Natural killer cell (primary cell): Measurements from ENCODE around the gene MRPL17. TPM values are rescaled to one million over a fixed set of nuclear protein-coding genes. Genes with fewer than 3 reads are reported as not detected.
"Not testable (repeated sequence)": the region's sequence is repeated elsewhere in the genome, so short reads cannot be mapped to it uniquely, and the experiment has no call there.

Source experiments
- ATAC-seq, 3 donors: fragments of 150-1000 bp in 2 of 3; fragments of 200-7000 bp in 1 of 3; cut with Tn5 transposase; 1 replicate in 1 of 3; 2 replicates in 2 of 3; pipeline ENCODE4 v1.10.0; 2021; ENCODE audit warnings: mild to moderate bottlenecking in 2 of 3, moderate library complexity in 2 of 3
- DNase-seq, 2 donors: peaks; one replicate each; pipeline versions ENCODE4 v3.0.0 to v3.0.0-alpha.2; 2013 to 2021; ENCODE audit warnings: mixed read lengths in 1 of 2
- H3K27ac ChIP-seq: one replicate; pipeline ENCODE4 v1.5.1; 2013; ENCODE audit warnings: mild to moderate bottlenecking, low read length
- H3K27me3 ChIP-seq: one replicate; pipeline ENCODE4 v1.6.1; 2013; ENCODE audit warnings: low read length; ENCODE audit not compliant: control insufficient read depth, insufficient read depth
- H3K36me3 ChIP-seq: one replicate; pipeline ENCODE4 v1.6.1; 2013; ENCODE audit warnings: low read length; ENCODE audit not compliant: control insufficient read depth, insufficient read depth
- H3K4me1 ChIP-seq: one replicate; pipeline ENCODE4 v1.6.1; 2013; ENCODE audit warnings: low read length; ENCODE audit not compliant: control insufficient read depth, insufficient read depth
- H3K4me3 ChIP-seq: one replicate; pipeline ENCODE4 v1.5.1; 2013; ENCODE audit warnings: low read length
- H3K9me3 ChIP-seq: one replicate; pipeline ENCODE4 v1.6.1; 2013; ENCODE audit warnings: low read length; ENCODE audit not compliant: control insufficient read depth, insufficient read depth
- H3K27ac Mint-ChIP-seq, 2 donors: one replicate each; pipeline ENCODE4 v1.8.0; 2022; ENCODE audit warnings: mild to moderate bottlenecking in 2 of 2, mixed read lengths in 2 of 2, moderate library complexity in 1 of 2
- H3K27me3 Mint-ChIP-seq, 2 donors: one replicate each; pipeline ENCODE4 v1.8.0; 2022; ENCODE audit warnings: low read depth in 2 of 2, mixed read lengths in 2 of 2
- H3K36me3 Mint-ChIP-seq: one replicate; pipeline ENCODE4 v1.8.0; 2022; ENCODE audit warnings: mixed read lengths
- H3K4me1 Mint-ChIP-seq, 2 donors: one replicate each; pipeline ENCODE4 v1.8.0; 2022; ENCODE audit warnings: mixed read lengths in 2 of 2
- H3K4me3 Mint-ChIP-seq: one replicate; pipeline ENCODE4 v1.8.0; 2022; ENCODE audit warnings: mild to moderate bottlenecking, moderate library complexity, mixed read lengths
- H3K9me3 Mint-ChIP-seq, 2 donors: one replicate each; pipeline ENCODE4 v1.8.0; 2022; ENCODE audit warnings: mixed read lengths in 2 of 2
- CTCF ChIP-seq: fragments of 200-600 bp; IDR thresholded peaks from one replicate; pipeline ENCODE4 v1.8.0; 2022; ENCODE audit warnings: antibody characterized with exemption
- WGBS: methylation state at CpG from one replicate; pipeline ENCODE4 v1.1.7; 2013; ENCODE audit warnings: missing lambda C conversion rate; ENCODE audit not compliant: insufficient coverage; 5-methylcytosine and 5-hydroxymethylcytosine counted together
- intact Hi-C: fragments of 100-400 bp; cut with micrococcal nuclease; formaldehyde crosslinking; loops from one replicate; pipeline ENCODE4 v1.14.2; 2022
- total RNA-seq, 4 donors: library from RNA; stranded (reverse); fragments of 120-200 nt in 1 of 4; gene quantifications; one replicate each; pipeline versions ENCODE4 v1.2.3 to v1.2.4, GENCODE V29; 2013 to 2022

MRPL17 gene
- total RNA-seq, 3 donors from 2014 or later (not counting 1 experiment from before 2014, with no cell fraction given), result 9.0 to 11.8 (median 11.4) TPM

- H3K9me3 ChIP-seq, result no peaks in the 10 kb centered on the region
- DNase-seq, result peak in 1 of 2 donors; percentile 73
- no peaks in the 10 kb centered on the region for H3K27me3 Mint-ChIP-seq
- H3K4me3 Mint-ChIP-seq, result no peak overlapping the region
- no peaks in the 10 kb centered on the region for H3K36me3 Mint-ChIP-seq
- no peaks in the 10 kb centered on the region for H3K27me3 ChIP-seq
- peak overlapping the region; percentile 47 to 84 for H3K27ac Mint-ChIP-seq
- H3K4me1 ChIP-seq, result no peaks in the 10 kb centered on the region
- ATAC-seq, result peak; percentile 58 to 82 (median 65)
- peak overlapping the region; percentile 26 for H3K27ac ChIP-seq
- peaks cover 24 to 29% of the 10 kb centered on the region in 2 donors for H3K4me1 Mint-ChIP-seq
- peaks cover 12% of the 10 kb centered on the region for H3K36me3 ChIP-seq
- intact Hi-C loops, result loop anchor here (1.0 to 5.0 kb wide), 3 partner anchors 102 to 329 kb away; no protein-coding TSS in a partner anchor
- peak; percentile 87 for TF ChIP-seq CTCF
- no peaks in the 10 kb centered on the region for H3K9me3 Mint-ChIP-seq
- no peak overlapping the region for H3K4me3 ChIP-seq
- WGBS, result 71% methylated on average over 7 of the region's 7 CpGs
These were observed 22.9 kb upstream of the MRPL17 start for GRCh38 chr11:6705905-6706535.

GRCh38 chr11:6703247-6704063, 20.3 kb upstream of the MRPL17 start:
- Mint-ChIP-seq H3K27ac (peak overlapping the region; percentile 3 to 67), H3K4me3 (no peak overlapping the region), H3K9me3 (no peaks in the 10 kb centered on the region), H3K4me1 (peaks cover 5 to 16% of the 10 kb centered on the region in 2 donors), H3K27me3 (no peaks in the 10 kb centered on the region), H3K36me3 (no peaks in the 10 kb centered on the region)
- peaks cover 11% of the 10 kb centered on the region for H3K36me3 ChIP-seq
- no peak overlapping the region for H3K4me3 ChIP-seq
- no peaks in the 10 kb centered on the region for H3K9me3 ChIP-seq
- H3K4me1 ChIP-seq, result no peaks in the 10 kb centered on the region
- no peaks in the 10 kb centered on the region for H3K27me3 ChIP-seq
- DNase-seq (peak in 1 of 2 donors; percentile 58), ATAC-seq (peak; percentile 59 to 76 (median 72))
- WGBS, result 100% methylated on average over 1 of the region's 2 CpGs
- intact Hi-C loops, result no loop called here
- no peak overlapping the region for H3K27ac ChIP-seq
- no peak for TF ChIP-seq CTCF

- ATAC-seq, H3K4me3 Mint-ChIP-seq, H3K36me3 ChIP-seq, H3K27me3 Mint-ChIP-seq, H3K4me3 ChIP-seq, H3K9me3 ChIP-seq, H3K27ac ChIP-seq, H3K27me3 ChIP-seq, H3K36me3 Mint-ChIP-seq, intact Hi-C loops, H3K4me1 ChIP-seq, DNase-seq, H3K9me3 Mint-ChIP-seq: not testable (repeated sequence)
- 92% methylated on average over 1 of the region's 3 CpGs for WGBS
- Mint-ChIP-seq H3K4me1 (peaks cover 5 to 13% of the 10 kb centered on the region in 2 donors), H3K27ac (peak overlapping the region; percentile 21 to 44)
These were observed 18.8 kb upstream of the MRPL17 start for GRCh38 chr11:6701955-6702354.

GRCh38 chr11:6695377-6695776, 12.2 kb upstream of the MRPL17 start:
- no peak overlapping the region for H3K27ac ChIP-seq
- Mint-ChIP-seq H3K27me3 (no peaks in the 10 kb centered on the region), H3K4me3 (no peak overlapping the region), H3K9me3 (no peaks in the 10 kb centered on the region), H3K4me1 (peaks cover 18 to 26% of the 10 kb centered on the region in 2 donors), H3K36me3 (no peaks in the 10 kb centered on the region), H3K27ac (peak overlapping the region; percentile 27 to 64)
- intact Hi-C loops, result no loop called here
- no peak for TF ChIP-seq CTCF
- H3K4me3 ChIP-seq, result no peak overlapping the region
- H3K4me1 ChIP-seq, result peaks cover 9% of the 10 kb centered on the region
- DNase-seq (no peak), ATAC-seq (no peak)
- no CpG with 5 or more reads among the region's 1 CpG for WGBS
- peaks cover 2% of the 10 kb centered on the region for H3K36me3 ChIP-seq
- no peaks in the 10 kb centered on the region for H3K27me3 ChIP-seq
- H3K9me3 ChIP-seq, result no peaks in the 10 kb centered on the region
